ENCODE results near the gene MET.
A peak's percentile ranks its signal among the peaks of the same experiment; 100 is the strongest.

Gene MET

GRCh38 chr7:116691664-116692063 is 19.7 kb downstream of the MET start:
- TF ChIP-seq USF1 (IDR thresholded peaks at IDR 0.05) (no peak), EP300 (IDR thresholded peaks at IDR 0.05; ENCODE audit: borderline replicate concordance) (no peak), EGR1 (IDR thresholded peaks at IDR 0.05) (no peak), TEAD4 (IDR thresholded peaks at IDR 0.05) (no peak), TAF1 (IDR thresholded peaks at IDR 0.05; ENCODE audit: low read depth) (no peak), MAX (IDR thresholded peaks at IDR 0.05) (no peak), TCF12 (IDR thresholded peaks at IDR 0.05; ENCODE audit: low read depth) (no peak), RAD21 (IDR thresholded peaks at IDR 0.05; ENCODE audit: low read depth) (no peak), REST (IDR thresholded peaks at IDR 0.05; ENCODE audit: low read depth) (no peak), NFIC (IDR thresholded peaks at IDR 0.05) (no peak), YY1 (IDR thresholded peaks at IDR 0.05; ENCODE audit: low read depth) (no peak), ZBTB7A (IDR thresholded peaks at IDR 0.05; ENCODE audit: low read depth) (no peak), FOXM1 (IDR thresholded peaks at IDR 0.05; ENCODE audit: borderline replicate concordance, low read depth) (no peak), CREB1 (IDR thresholded peaks at IDR 0.05; ENCODE audit: low read depth) (no peak), CEBPB (IDR thresholded peaks at IDR 0.05) (no peak)

- TF ChIP-seq NFIC (IDR thresholded peaks at IDR 0.05) (0 out of 2 replicates have a peak, but pooled peaks have one; percentile 27), EP300 (IDR thresholded peaks at IDR 0.05; ENCODE audit: borderline replicate concordance) (peak; percentile 46; the same call in 1 of the 2 replicates), TEAD4 (IDR thresholded peaks at IDR 0.05) (no peak), EGR1 (IDR thresholded peaks at IDR 0.05) (no peak), CEBPB (IDR thresholded peaks at IDR 0.05) (no peak), RAD21 (IDR thresholded peaks at IDR 0.05; ENCODE audit: low read depth) (no peak), CREB1 (IDR thresholded peaks at IDR 0.05; ENCODE audit: low read depth) (no peak)
These were observed 20.7 kb downstream of the MET start for GRCh38 chr7:116692401-116693308.

GRCh38 chr7:116696707-116697106 is 24.7 kb downstream of the MET start:
- no peak for TF ChIP-seq YY1 (IDR thresholded peaks at IDR 0.05; ENCODE audit: low read depth)
- TF ChIP-seq CREB1 (IDR thresholded peaks at IDR 0.05; ENCODE audit: low read depth) = no peak
- no peak for TF ChIP-seq RAD21 (IDR thresholded peaks at IDR 0.05; ENCODE audit: low read depth)
- TF ChIP-seq EP300 (IDR thresholded peaks at IDR 0.05; ENCODE audit: borderline replicate concordance) = no peak
- no peak for TF ChIP-seq TAF1 (IDR thresholded peaks at IDR 0.05; ENCODE audit: low read depth)
- no peak for TF ChIP-seq MAX (IDR thresholded peaks at IDR 0.05)
- no peak for TF ChIP-seq REST (IDR thresholded peaks at IDR 0.05; ENCODE audit: low read depth)
- TF ChIP-seq CEBPB (IDR thresholded peaks at IDR 0.05) = no peak
- TF ChIP-seq TEAD4 (IDR thresholded peaks at IDR 0.05) = no peak
- TF ChIP-seq FOXM1 (IDR thresholded peaks at IDR 0.05; ENCODE audit: borderline replicate concordance, low read depth) = no peak
- TF ChIP-seq TCF12 (IDR thresholded peaks at IDR 0.05; ENCODE audit: low read depth) = no peak
- TF ChIP-seq NFIC (IDR thresholded peaks at IDR 0.05) = no peak

GRCh38 chr7:116697152-116697551 is 25.2 kb downstream of the MET start:
- TF ChIP-seq CEBPB (IDR thresholded peaks at IDR 0.05) = no peak
- TF ChIP-seq TCF12 (IDR thresholded peaks at IDR 0.05; ENCODE audit: low read depth) = no peak

GRCh38 chr7:116697761-116698160 is 25.8 kb downstream of the MET start:
- TF ChIP-seq CREB1 (IDR thresholded peaks at IDR 0.05; ENCODE audit: low read depth) (no peak), YY1 (IDR thresholded peaks at IDR 0.05; ENCODE audit: low read depth) (no peak), CEBPB (IDR thresholded peaks at IDR 0.05) (no peak), MAX (IDR thresholded peaks at IDR 0.05) (no peak), EP300 (IDR thresholded peaks at IDR 0.05; ENCODE audit: borderline replicate concordance) (no peak), TEAD4 (IDR thresholded peaks at IDR 0.05) (no peak)

GRCh38 chr7:116698396-116698795 is 26.4 kb downstream of the MET start:
- TF ChIP-seq FOXM1 (IDR thresholded peaks at IDR 0.05; ENCODE audit: borderline replicate concordance, low read depth) (no peak), EGR1 (IDR thresholded peaks at IDR 0.05) (no peak), TAF1 (IDR thresholded peaks at IDR 0.05; ENCODE audit: low read depth) (no peak), USF1 (IDR thresholded peaks at IDR 0.05) (no peak), EP300 (IDR thresholded peaks at IDR 0.05; ENCODE audit: borderline replicate concordance) (no peak), MAX (IDR thresholded peaks at IDR 0.05) (no peak), CEBPB (IDR thresholded peaks at IDR 0.05) (no peak), ZBTB7A (IDR thresholded peaks at IDR 0.05; ENCODE audit: low read depth) (no peak), TEAD4 (IDR thresholded peaks at IDR 0.05) (no peak), RAD21 (IDR thresholded peaks at IDR 0.05; ENCODE audit: low read depth) (no peak), REST (IDR thresholded peaks at IDR 0.05; ENCODE audit: low read depth) (no peak), TCF12 (IDR thresholded peaks at IDR 0.05; ENCODE audit: low read depth) (no peak)
